GM12891 (cell line): ENCODE results near the gene GGTA1.

Experiments used
- DNase-seq: peaks from one replicate; pipeline ENCODE4 v3.0.0; 2011; ENCODE audit warnings: low spot score; ENCODE audit not compliant: insufficient read length
- FAIRE-seq: peaks from 2 replicates; lab custom pipeline; 2011; peaks lifted over from hg19 to GRCh38; lab: Jason Lieb, UNC
- PAX5 ChIP-seq: IDR thresholded peaks from 2 replicates; pipeline ENCODE4 v1.6.1; 2011; ENCODE audit warnings: low read length, moderate library complexity, mild to moderate bottlenecking; ENCODE audit not compliant: insufficient read depth, severe bottlenecking
- POLR2A ChIP-seq: IDR thresholded peaks from 2 replicates; pipeline ENCODE4 v1.6.1; 2011; ENCODE audit warnings: low read depth, low read length, control low read depth
- POLR2AphosphoS5 ChIP-seq: IDR thresholded peaks from 2 replicates; pipeline ENCODE4 v1.6.1; 2011; ENCODE audit warnings: low read depth, low read length, control low read depth
- POU2F2 ChIP-seq: IDR thresholded peaks from 2 replicates; pipeline ENCODE4 v1.6.1; 2011; ENCODE audit warnings: low read depth, mild to moderate bottlenecking, control low read depth, low read length, moderate library complexity
- SPI1 ChIP-seq: IDR thresholded peaks from 2 replicates; pipeline ENCODE4 v1.6.1; 2011; ENCODE audit warnings: low read depth, low read length, control low read depth
- TAF1 ChIP-seq: IDR thresholded peaks from 2 replicates; pipeline ENCODE4 v1.6.1; 2011; ENCODE audit warnings: low read depth, low read length, control low read depth

GGTA1 gene

DNA sequence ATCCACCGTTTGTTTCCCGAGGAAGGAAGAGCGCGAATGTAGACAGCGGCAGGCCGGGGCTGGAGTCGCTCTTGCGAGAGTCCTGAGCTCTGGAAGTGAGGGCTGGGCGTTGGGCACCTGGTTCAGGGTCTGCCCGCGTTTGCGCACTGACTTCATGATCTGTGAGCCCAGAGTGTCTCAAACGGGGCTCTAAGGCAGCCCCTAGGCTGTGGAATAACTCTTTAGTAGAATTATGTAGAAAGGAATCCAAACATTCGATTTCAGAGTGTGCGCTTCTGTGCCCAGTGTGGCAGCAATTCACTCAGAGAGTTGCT is 478 bp upstream of the GGTA1 start:
- TF ChIP-seq POLR2AphosphoS5: no peak
- no peak for TF ChIP-seq TAF1
- TF ChIP-seq SPI1: no peak
- no peak for TF ChIP-seq POU2F2
- no peak for TF ChIP-seq PAX5
- no peak for TF ChIP-seq POLR2A
- FAIRE-seq (no peak), DNase-seq (no peak)

DNA sequence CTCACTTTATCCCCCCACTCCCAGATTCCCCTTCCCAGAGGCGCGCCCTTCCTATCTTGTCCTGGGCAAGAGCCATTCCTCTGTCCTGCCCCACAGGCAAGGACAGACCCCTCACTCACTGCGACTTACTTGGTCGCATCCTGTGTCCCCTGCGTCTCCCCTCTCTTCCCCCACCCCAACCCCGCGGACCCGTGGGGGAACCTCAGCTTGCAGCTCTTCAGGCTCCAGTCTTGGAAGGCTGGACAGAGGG is 542 bp downstream of the GGTA1 start:
- TF ChIP-seq POLR2A (no peak), PAX5 (no peak), POLR2AphosphoS5 (no peak), TAF1 (no peak), POU2F2 (no peak), SPI1 (no peak)
- DNase-seq (peak; percentile 17), FAIRE-seq (no peak)

DNA sequence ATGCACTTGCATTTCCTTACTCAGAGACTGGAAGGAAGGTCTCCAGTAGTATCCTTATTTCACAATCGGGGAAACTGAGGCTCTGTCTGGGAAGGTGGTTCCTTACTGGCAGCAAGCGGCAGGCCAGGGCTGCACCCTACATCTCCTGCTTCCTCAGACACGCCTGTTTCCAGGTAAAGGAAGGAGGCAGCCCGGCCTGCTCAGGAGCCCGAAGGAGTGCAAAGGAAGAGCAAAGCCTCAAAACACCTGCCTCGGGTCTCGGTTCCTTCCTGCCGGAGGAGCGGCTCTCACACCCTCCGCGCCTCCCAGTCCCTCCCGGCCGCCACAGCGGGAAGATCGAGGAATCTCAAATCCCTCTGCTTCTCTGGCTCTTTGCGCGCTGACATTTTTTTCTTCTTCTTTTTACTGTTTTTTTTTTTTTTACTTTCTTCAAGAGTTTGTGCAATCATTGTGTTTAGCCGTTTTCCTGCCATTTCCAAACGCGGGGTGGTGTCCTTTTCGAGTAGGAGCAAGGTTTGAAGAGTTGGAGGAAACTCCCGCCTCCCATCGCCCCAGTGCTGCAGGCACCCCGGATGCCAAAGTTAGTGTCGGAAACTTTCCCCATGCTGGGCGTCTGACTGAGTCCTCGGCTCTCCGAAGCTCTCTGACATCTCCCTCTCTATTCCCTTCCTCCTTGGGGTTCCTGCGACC is 1.0 kb downstream of the GGTA1 start:
- peak; percentile 23 for DNase-seq
- TF ChIP-seq TAF1 (no peak), PAX5 (no peak), POU2F2 (no peak), SPI1 (no peak), POLR2A (no peak), POLR2AphosphoS5 (no peak)
- no peak for FAIRE-seq

GRCh38 chr9:121498150-121498486 is 1.5 kb downstream of the GGTA1 start:
- FAIRE-seq: peak; percentile 69
- TF ChIP-seq POLR2A (no peak), POLR2AphosphoS5 (no peak), PAX5 (no peak), POU2F2 (no peak), SPI1 (no peak), TAF1 (no peak)
- DNase-seq: peak; percentile 71

GRCh38 chr9:121495976-121496375 is 3.7 kb downstream of the GGTA1 start:
- TF ChIP-seq SPI1: no peak
- no peak for TF ChIP-seq POLR2AphosphoS5
- no peak for TF ChIP-seq TAF1
- TF ChIP-seq POLR2A: no peak
- no peak for TF ChIP-seq POU2F2
- no peak for TF ChIP-seq PAX5
- no peak for FAIRE-seq
- DNase-seq: no peak

GRCh38 chr9:121494192-121494591 is 5.5 kb downstream of the GGTA1 start:
- DNase-seq: peak; percentile 20
- TF ChIP-seq SPI1: peak; percentile 81
- TF ChIP-seq TAF1: no peak
- no peak for FAIRE-seq

GRCh38 chr9:121491111-121491510 is 8.5 kb downstream of the GGTA1 start:
- FAIRE-seq: no peak
- DNase-seq: no peak
- TF ChIP-seq TAF1 (no peak), PAX5 (no peak), POLR2A (no peak), POLR2AphosphoS5 (no peak), SPI1 (no peak), POU2F2 (no peak)

DNA sequence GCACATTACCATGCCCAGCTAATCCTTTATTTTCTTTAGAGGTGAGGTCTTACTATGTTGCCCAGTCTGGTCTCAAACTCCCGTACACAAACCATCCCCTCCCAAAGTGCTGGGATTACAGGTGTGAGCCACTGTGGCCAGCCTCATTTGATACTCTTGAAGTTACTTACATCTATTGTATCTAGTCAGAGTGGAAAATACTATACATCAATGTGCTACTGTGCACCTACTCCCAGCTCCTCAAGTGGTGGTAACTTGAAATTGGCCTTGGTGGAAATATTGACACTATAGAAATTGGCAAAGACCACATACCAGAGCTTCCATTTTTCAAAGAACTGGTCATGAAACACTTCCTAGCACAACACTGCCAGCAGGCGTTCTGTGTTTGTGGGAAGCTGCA is 10.3 kb downstream of the GGTA1 start:
- no peak for DNase-seq
- FAIRE-seq: no peak
- no peak for TF ChIP-seq POU2F2
- no peak for TF ChIP-seq POLR2AphosphoS5
- no peak for TF ChIP-seq SPI1
- TF ChIP-seq PAX5: no peak
- TF ChIP-seq TAF1: no peak
- TF ChIP-seq POLR2A: no peak

GRCh38 chr9:121486043-121486442 is 13.6 kb downstream of the GGTA1 start:
- FAIRE-seq (no peak), DNase-seq (no peak)

DNA sequence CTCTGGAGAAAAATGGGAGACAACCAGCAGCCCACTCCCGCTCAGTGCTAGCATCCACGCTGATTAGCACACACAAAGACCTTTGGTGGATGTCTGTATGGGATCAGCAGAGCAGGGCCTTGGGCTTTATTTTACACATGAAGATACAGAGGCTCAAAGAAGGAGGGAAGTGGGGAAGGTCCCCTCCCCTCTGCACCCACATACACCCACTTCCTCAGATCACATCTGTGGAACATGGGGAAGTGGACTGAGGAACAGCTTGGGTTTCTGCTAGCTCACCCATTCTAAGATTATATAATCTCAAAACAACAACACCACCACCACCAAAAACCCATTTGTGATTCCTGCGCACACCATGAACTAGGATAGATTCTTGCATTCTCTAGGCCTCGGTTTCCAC is 14.0 kb downstream of the GGTA1 start:
- no peak for FAIRE-seq
- TF ChIP-seq POU2F2 (no peak), SPI1 (peak; percentile 68)
- DNase-seq: no peak

More at GRCh38 chr9:121486043-121486442, 13.6 kb downstream of the GGTA1 start:
- no peak for TF ChIP-seq POLR2AphosphoS5
- TF ChIP-seq PAX5: no peak
- TF ChIP-seq SPI1: no peak
- no peak for TF ChIP-seq POLR2A
- TF ChIP-seq TAF1: no peak
- no peak for TF ChIP-seq POU2F2

DNA sequence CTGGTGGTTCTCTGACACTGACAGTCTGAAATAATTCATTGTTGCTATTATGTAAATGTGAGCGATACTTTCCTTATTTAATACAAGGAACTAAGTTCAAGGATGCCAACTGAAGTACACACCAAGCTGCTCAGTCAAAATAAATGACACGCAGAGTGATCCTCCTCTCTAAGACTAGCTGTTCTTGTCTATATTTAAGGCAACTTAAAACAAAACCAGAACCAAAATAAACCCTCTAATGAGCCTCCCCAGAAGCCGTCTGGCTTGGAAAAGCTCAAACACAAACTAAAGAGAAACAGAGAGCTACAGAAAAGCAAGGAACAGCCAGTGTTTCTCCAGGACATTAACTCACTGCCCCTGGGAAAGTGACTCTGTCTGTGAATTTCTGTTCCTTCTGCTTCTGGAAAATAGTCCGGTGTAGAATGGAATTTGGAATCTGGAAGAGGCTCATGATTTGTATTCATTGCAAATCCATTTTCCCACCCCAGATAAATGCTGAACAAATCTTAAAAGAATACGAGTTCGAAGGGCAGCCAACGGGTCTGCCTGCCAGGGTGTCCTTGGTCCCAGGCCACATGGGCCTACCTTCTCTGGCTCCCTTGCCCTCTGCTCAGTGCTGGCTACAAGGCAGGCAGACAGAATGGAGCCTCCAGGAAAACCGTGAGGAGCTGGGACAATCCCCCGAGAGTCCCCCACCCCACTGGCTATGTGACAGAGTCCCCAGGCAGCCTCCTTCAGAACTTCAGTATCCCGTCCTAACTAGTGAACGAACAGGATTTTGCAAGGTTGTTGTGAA is 14.8 kb downstream of the GGTA1 start:
- no peak for DNase-seq
- TF ChIP-seq POU2F2: no peak
- no peak for TF ChIP-seq POLR2A
- no peak for TF ChIP-seq TAF1
- TF ChIP-seq POLR2AphosphoS5: no peak
- FAIRE-seq: no peak
